Measurements from ENCODE around the gene TNFSF15. TPM values are rescaled to one million over a fixed set of nuclear protein-coding genes. Genes with fewer than 3 reads are reported as not detected.

Gene TNFSF15
- total and polyA plus RNA-seq, 5 donors = 0.02 to 0.03 TPM; not detected in 3

- Histone ChIP-seq H3K27ac (ENCODE audit: low read length) (no peak overlapping the region), H3K4me1 (ENCODE audit: control insufficient read depth, insufficient read depth, low read length) (no peaks in the 10 kb centered on the region), H3K9me3 (ENCODE audit: control insufficient read depth, low read length) (no peaks in the 10 kb centered on the region), H3K27me3 (ENCODE audit: control insufficient read depth, insufficient read depth) (no peaks in the 10 kb centered on the region), H3K4me3 (ENCODE audit: low read length) (no peak overlapping the region)
- ATAC-seq = no peak
- 82% methylated on average over 1 of the region's 1 CpG for WGBS
- intact Hi-C loops (cut with DNase I) = no loop called here
- DNase-seq = no peak
Observed at GRCh38 chr9:114823441-114823840, 17.6 kb upstream of the TNFSF15 start.

GRCh38 chr9:114822708-114823107 lies 16.9 kb upstream of the TNFSF15 start:
- Histone ChIP-seq H3K9me3 (ENCODE audit: control insufficient read depth, low read length) (no peaks in the 10 kb centered on the region), H3K4me3 (ENCODE audit: low read length) (no peak overlapping the region), H3K27me3 (ENCODE audit: control insufficient read depth, insufficient read depth) (no peaks in the 10 kb centered on the region), H3K4me1 (ENCODE audit: control insufficient read depth, insufficient read depth, low read length) (no peaks in the 10 kb centered on the region), H3K27ac (ENCODE audit: low read length) (no peak overlapping the region)
- intact Hi-C loops (cut with DNase I) = no loop called here
- no peak for DNase-seq
- 71% methylated on average over 2 of the region's 2 CpGs for WGBS
- no peak for ATAC-seq

GRCh38 chr9:114820776-114821501 lies 15.1 kb upstream of the TNFSF15 start:
- Histone ChIP-seq H3K4me1 (ENCODE audit: control insufficient read depth, insufficient read depth, low read length) (no peaks in the 10 kb centered on the region), H3K4me3 (ENCODE audit: low read length) (no peak overlapping the region), H3K9me3 (ENCODE audit: control insufficient read depth, low read length) (no peaks in the 10 kb centered on the region), H3K27ac (ENCODE audit: low read length) (no peak overlapping the region), H3K27me3 (ENCODE audit: control insufficient read depth, insufficient read depth) (no peaks in the 10 kb centered on the region)
- intact Hi-C loops (cut with DNase I) = no loop called here
- DNase-seq = no peak
- ATAC-seq = no peak
- WGBS = 89% methylated on average over 8 of the region's 8 CpGs

- H3K9me3 ChIP-seq (ENCODE audit: control insufficient read depth, low read length) = no peaks in the 10 kb centered on the region
- no peak overlapping the region for H3K27ac ChIP-seq (ENCODE audit: low read length)
- WGBS = 92% methylated on average over 1 of the region's 1 CpG
- H3K4me1 ChIP-seq (ENCODE audit: control insufficient read depth, insufficient read depth, low read length) = no peaks in the 10 kb centered on the region
- no peak for DNase-seq
- H3K27me3 ChIP-seq (ENCODE audit: control insufficient read depth, insufficient read depth) = no peaks in the 10 kb centered on the region
- intact Hi-C loops (cut with DNase I) = no loop called here
- no peak for ATAC-seq
- no peak overlapping the region for H3K4me3 ChIP-seq (ENCODE audit: low read length)
Observed at GRCh38 chr9:114818178-114818577, 12.3 kb upstream of the TNFSF15 start.

GRCh38 chr9:114813717-114814418 lies 8.0 kb upstream of the TNFSF15 start:
- H3K27me3 ChIP-seq (ENCODE audit: control insufficient read depth, insufficient read depth) = no peaks in the 10 kb centered on the region
- no peaks in the 10 kb centered on the region for H3K4me1 ChIP-seq (ENCODE audit: control insufficient read depth, insufficient read depth, low read length)
- no peaks in the 10 kb centered on the region for H3K9me3 ChIP-seq (ENCODE audit: control insufficient read depth, low read length)
- H3K27ac ChIP-seq (ENCODE audit: low read length) = no peak overlapping the region
- intact Hi-C loops (cut with DNase I) = no loop called here
- WGBS = 80% methylated on average over 5 of the region's 5 CpGs
- DNase-seq = no peak
- peak; percentile 26 to 63 for ATAC-seq
- no peak overlapping the region for H3K4me3 ChIP-seq (ENCODE audit: low read length)

GRCh38 chr9:114811966-114812636 lies 6.3 kb upstream of the TNFSF15 start:
- H3K27ac ChIP-seq (ENCODE audit: low read length) = no peak overlapping the region
- ATAC-seq = no peak
- no peaks in the 10 kb centered on the region for H3K9me3 ChIP-seq (ENCODE audit: control insufficient read depth, low read length)
- intact Hi-C loops (cut with DNase I) = no loop called here
- H3K4me3 ChIP-seq (ENCODE audit: low read length) = no peak overlapping the region
- no peaks in the 10 kb centered on the region for H3K27me3 ChIP-seq (ENCODE audit: control insufficient read depth, insufficient read depth)
- H3K4me1 ChIP-seq (ENCODE audit: control insufficient read depth, insufficient read depth, low read length) = no peaks in the 10 kb centered on the region
- no peak for DNase-seq
- 82% methylated on average over 5 of the region's 5 CpGs for WGBS

GRCh38 chr9:114811301-114811700 lies 5.5 kb upstream of the TNFSF15 start:
- no peak for DNase-seq
- no peak for ATAC-seq
- H3K27ac ChIP-seq (ENCODE audit: low read length) = no peak overlapping the region
- H3K27me3 ChIP-seq (ENCODE audit: control insufficient read depth, insufficient read depth) = no peaks in the 10 kb centered on the region
- no peak overlapping the region for H3K4me3 ChIP-seq (ENCODE audit: low read length)
- no peaks in the 10 kb centered on the region for H3K9me3 ChIP-seq (ENCODE audit: control insufficient read depth, low read length)
- H3K4me1 ChIP-seq (ENCODE audit: control insufficient read depth, insufficient read depth, low read length) = no peaks in the 10 kb centered on the region
- intact Hi-C loops (cut with DNase I) = no loop called here
- 63% methylated on average over 4 of the region's 4 CpGs for WGBS

- Histone ChIP-seq H3K4me3 (ENCODE audit: low read length) (no peak overlapping the region), H3K4me1 (ENCODE audit: control insufficient read depth, insufficient read depth, low read length) (peaks cover 3% of the 10 kb centered on the region), H3K27ac (ENCODE audit: low read length) (no peak overlapping the region), H3K27me3 (ENCODE audit: control insufficient read depth, insufficient read depth) (no peaks in the 10 kb centered on the region), H3K9me3 (ENCODE audit: control insufficient read depth, low read length) (no peaks in the 10 kb centered on the region)
- DNase-seq = no peak
- intact Hi-C loops (cut with DNase I) = no loop called here
- no peak for ATAC-seq
- WGBS = 82% methylated on average over 3 of the region's 3 CpGs
Observed at GRCh38 chr9:114810614-114811013, 4.8 kb upstream of the TNFSF15 start.

GRCh38 chr9:114806526-114806900 lies 674 bp upstream of the TNFSF15 start:
- Histone ChIP-seq H3K4me1 (ENCODE audit: control insufficient read depth, insufficient read depth, low read length) (peaks cover 4% of the 10 kb centered on the region), H3K9me3 (ENCODE audit: control insufficient read depth, low read length) (no peaks in the 10 kb centered on the region), H3K27ac (ENCODE audit: low read length) (no peak overlapping the region), H3K27me3 (ENCODE audit: control insufficient read depth, insufficient read depth) (no peaks in the 10 kb centered on the region), H3K4me3 (ENCODE audit: low read length) (no peak overlapping the region)
- WGBS = 60% methylated on average over 2 of the region's 2 CpGs
- DNase-seq (no peak), ATAC-seq (no peak)
- intact Hi-C loops (cut with DNase I) = no loop called here

- Histone ChIP-seq H3K9me3 (ENCODE audit: control insufficient read depth, low read length) (no peaks in the 10 kb centered on the region), H3K27ac (ENCODE audit: low read length) (no peak overlapping the region), H3K27me3 (ENCODE audit: control insufficient read depth, insufficient read depth) (no peaks in the 10 kb centered on the region), H3K4me1 (ENCODE audit: control insufficient read depth, insufficient read depth, low read length) (peaks cover 4% of the 10 kb centered on the region), H3K4me3 (ENCODE audit: low read length) (no peak overlapping the region)
- no peak for ATAC-seq
- intact Hi-C loops (cut with DNase I) = no loop called here
- peak in 1 of 3 donors; percentile 48 for DNase-seq
- 57% methylated on average over 5 of the region's 5 CpGs for whole genome bisulfite sequencing
Observed at GRCh38 chr9:114804505-114804904, 1.3 kb downstream of the TNFSF15 start.
